Muscle layer of duodenum (tissue), 2 donors: ENCODE measurements around the gene ASB12.

Source experiments
- H3K27ac ChIP-seq: one replicate; pipeline ENCODE4 v1.7.0; 2013; ENCODE audit warnings: mild to moderate bottlenecking, low read length
- H3K27me3 ChIP-seq: one replicate; pipeline ENCODE4 v1.7.0; 2013; ENCODE audit warnings: low read depth, mild to moderate bottlenecking, control low read depth, low read length
- H3K36me3 ChIP-seq, 2 donors: one replicate each; pipeline ENCODE4 v1.7.0; 2013; ENCODE audit warnings: low read length in 2 of 2, control low read depth in 1 of 2, mild to moderate bottlenecking in 1 of 2; ENCODE audit not compliant: insufficient read depth in 2 of 2, control insufficient read depth in 1 of 2
- H3K4me1 ChIP-seq, 2 donors: one replicate each; pipeline ENCODE4 v1.7.0; 2013; ENCODE audit warnings: low read length in 2 of 2, mild to moderate bottlenecking in 2 of 2, control low read depth in 1 of 2, moderate library complexity in 1 of 2; ENCODE audit not compliant: insufficient read depth in 2 of 2, control insufficient read depth in 1 of 2
- H3K4me3 ChIP-seq, 2 donors: one replicate each; pipeline ENCODE4 v1.7.0; 2013; ENCODE audit warnings: low read length in 2 of 2, low read depth in 1 of 2, mild to moderate bottlenecking in 1 of 2
- H3K9me3 ChIP-seq, 2 donors: one replicate each; pipeline ENCODE4 v1.7.0; 2013; ENCODE audit warnings: low read length in 2 of 2, control low read depth in 1 of 2, mild to moderate bottlenecking in 1 of 2; ENCODE audit not compliant: control insufficient read depth in 1 of 2
- donor health status: healthy.

The ASB12 gene

DNA sequence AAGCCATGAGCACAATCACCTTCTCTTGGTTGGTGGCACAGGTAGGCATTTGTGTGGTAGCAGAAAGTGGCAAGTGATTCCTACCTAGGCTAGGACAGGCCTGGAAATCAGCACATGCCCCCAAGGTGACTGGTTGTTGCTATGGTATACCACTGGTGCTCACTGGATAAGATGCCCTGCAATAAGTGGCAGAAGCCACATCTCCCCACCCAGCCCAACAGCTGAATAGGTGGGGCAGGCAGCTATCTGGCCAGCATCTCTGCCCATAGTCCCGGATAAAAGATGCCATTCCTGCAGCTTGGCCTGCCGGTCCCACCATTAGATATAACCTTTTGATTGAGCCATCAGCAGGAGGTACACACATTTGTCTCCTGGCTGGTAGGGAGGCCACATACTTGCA is 46.0 kb downstream of the ASB12 start:
- Histone ChIP-seq H3K4me3 (no peak overlapping the region), H3K27ac (no peak overlapping the region), H3K27me3 (no peaks in the 10 kb centered on the region), H3K36me3 (no peaks in the 10 kb centered on the region), H3K9me3 (no peaks in the 10 kb centered on the region), H3K4me1 (no peaks in the 10 kb centered on the region)

DNA sequence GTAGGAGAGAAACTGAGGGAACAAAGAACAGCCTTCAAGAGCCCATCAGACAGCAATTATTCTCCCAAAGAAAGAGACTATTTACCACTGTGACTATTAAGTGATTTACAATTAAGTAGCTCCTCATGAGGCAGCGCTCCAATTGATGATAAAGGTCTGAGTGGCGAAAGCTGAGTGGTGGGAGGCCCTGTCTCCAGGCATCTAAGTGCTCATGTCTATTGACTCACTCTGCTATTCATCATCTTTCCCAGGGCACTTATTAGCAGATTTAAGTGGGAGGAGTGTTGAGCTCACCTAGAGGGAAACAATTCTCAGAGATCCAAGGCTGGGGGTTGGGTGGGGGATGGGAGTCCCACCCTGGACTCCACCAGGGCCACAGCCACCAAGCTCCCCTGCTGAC is 48.2 kb downstream of the ASB12 start:
- Histone ChIP-seq H3K9me3 (no peaks in the 10 kb centered on the region), H3K4me1 (no peaks in the 10 kb centered on the region), H3K4me3 (no peak overlapping the region), H3K27me3 (no peaks in the 10 kb centered on the region), H3K36me3 (no peaks in the 10 kb centered on the region), H3K27ac (no peak overlapping the region)

- Histone ChIP-seq H3K4me1 (no peaks in the 10 kb centered on the region), H3K27ac (no peak overlapping the region), H3K27me3 (no peaks in the 10 kb centered on the region), H3K9me3 (no peaks in the 10 kb centered on the region), H3K36me3 (no peaks in the 10 kb centered on the region), H3K4me3 (no peak overlapping the region)
Observed at GRCh38 chrX:64176876-64177275, 53.5 kb downstream of the ASB12 start.
